DMS79 (cell line): Measurements from ENCODE around the gene MRNIP.
"Not testable (repeated sequence)": the region's sequence is repeated elsewhere in the genome, so short reads cannot be mapped to it uniquely, and the experiment has no call there.

ENCODE experiments used
- DNase-seq: peaks from one replicate; lab custom pipeline; 2025; lab: John Stamatoyannopoulos, UW

Gene MRNIP

GRCh38 chr5:179871533-179871932, 12.9 kb upstream of the MRNIP start:
- DNase-seq, result not testable (repeated sequence)

- no peak for DNase-seq
These were observed 12.3 kb upstream of the MRNIP start for GRCh38 chr5:179870952-179871351.

- peak; percentile 65 for DNase-seq
These were observed 11.8 kb upstream of the MRNIP start for GRCh38 chr5:179870403-179870903.

- no peak for DNase-seq
These were observed 11.2 kb upstream of the MRNIP start for GRCh38 chr5:179869641-179870402.

- DNase-seq, result no peak
These were observed 10.5 kb upstream of the MRNIP start for GRCh38 chr5:179869101-179869500.

GRCh38 chr5:179868541-179868940, 9.9 kb upstream of the MRNIP start:
- DNase-seq, result no peak

- no peak for DNase-seq
These were observed 8.9 kb upstream of the MRNIP start for GRCh38 chr5:179867476-179867875.

GRCh38 chr5:179867079-179867465, 8.5 kb upstream of the MRNIP start:
- no peak for DNase-seq

GRCh38 chr5:179866241-179867078, 7.8 kb upstream of the MRNIP start:
- DNase-seq, result no peak

GRCh38 chr5:179865491-179866240, 7.0 kb upstream of the MRNIP start:
- DNase-seq, result no peak

GRCh38 chr5:179864686-179865085, 6.1 kb upstream of the MRNIP start:
- no peak for DNase-seq

GRCh38 chr5:179863449-179864085, 5.0 kb upstream of the MRNIP start:
- DNase-seq, result no peak

GRCh38 chr5:179862891-179863290, 4.3 kb upstream of the MRNIP start:
- DNase-seq, result no peak

- DNase-seq, result no peak
These were observed 3.7 kb upstream of the MRNIP start for GRCh38 chr5:179862296-179862695.

GRCh38 chr5:179860301-179860700, 1.7 kb upstream of the MRNIP start:
- no peak for DNase-seq

GRCh38 chr5:179858241-179858585, 404 bp downstream of the MRNIP start:
- DNase-seq, result no peak

GRCh38 chr5:179854356-179854755, 4.3 kb downstream of the MRNIP start:
- no peak for DNase-seq

- DNase-seq, result no peak
These were observed 5.5 kb downstream of the MRNIP start for GRCh38 chr5:179852993-179853547.

GRCh38 chr5:179841621-179842020, 17.0 kb downstream of the MRNIP start:
- no peak for DNase-seq

GRCh38 chr5:179840766-179841165, 17.9 kb downstream of the MRNIP start:
- DNase-seq, result no peak

GRCh38 chr5:179840321-179840720, 18.3 kb downstream of the MRNIP start:
- DNase-seq, result no peak
